ENCODE data around the gene KIF16B.
"Not testable (repeated sequence)": the region's sequence is repeated elsewhere in the genome, so short reads cannot be mapped to it uniquely, and the experiment has no call there.

The KIF16B gene

GRCh38 chr20:16595376-16595775 is 22.1 kb upstream of the KIF16B start:
- no peak for DNase-seq (ENCODE audit: low read depth)

DNA sequence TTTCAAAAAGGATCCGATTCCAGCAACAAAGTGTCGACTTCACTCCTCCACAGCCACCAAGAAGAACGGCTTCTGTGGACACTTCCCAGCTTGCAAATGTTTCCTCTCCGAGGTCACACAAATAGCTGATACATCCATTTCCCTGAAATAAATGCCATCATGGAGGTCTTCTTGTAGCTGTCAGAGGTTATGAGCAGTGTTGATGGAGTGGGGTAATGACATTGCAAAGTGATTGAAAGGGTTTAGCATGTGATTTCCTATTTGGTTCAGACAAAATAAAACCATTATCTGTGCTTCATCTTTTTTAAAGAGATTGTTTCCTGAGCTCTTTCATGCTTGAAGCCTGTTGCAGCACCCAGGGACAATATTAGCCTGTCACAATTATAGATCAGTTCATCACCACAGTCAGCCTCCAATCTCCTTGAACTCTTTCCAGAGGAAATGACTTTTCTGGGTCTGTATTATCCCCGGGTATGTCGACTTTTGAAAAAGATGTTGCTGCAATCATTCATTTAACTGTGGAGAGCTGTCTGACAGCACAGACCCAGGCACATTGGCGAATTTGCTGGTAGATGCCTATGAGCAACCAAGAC is 16.9 kb upstream of the KIF16B start:
- DNase-seq (ENCODE audit: low read depth): no peak

DNA sequence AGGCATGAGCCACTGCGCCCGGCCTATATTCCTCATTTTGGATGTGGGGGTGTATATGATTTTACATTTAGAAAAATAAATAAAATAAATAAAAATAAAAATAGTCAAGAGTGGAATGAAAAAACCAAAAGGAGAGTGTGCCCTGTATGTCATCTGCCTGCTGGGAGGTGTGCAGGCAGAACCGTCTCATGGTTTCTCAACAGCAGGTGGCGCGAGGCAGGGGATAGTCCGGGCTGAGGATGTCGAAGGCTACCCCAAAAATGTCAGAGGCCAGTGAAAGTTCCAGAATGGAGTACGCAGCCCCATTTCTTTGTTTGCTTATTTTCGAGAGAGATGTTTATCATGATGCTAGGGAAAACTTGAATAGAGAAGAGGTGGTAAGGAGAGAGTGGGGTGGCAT is 16.4 kb upstream of the KIF16B start:
- no peak for DNase-seq (ENCODE audit: low read depth)

- DNase-seq (ENCODE audit: low read depth): no peak
These were observed 15.0 kb upstream of the KIF16B start for GRCh38 chr20:16588241-16588640.

GRCh38 chr20:16587066-16587465 is 13.8 kb upstream of the KIF16B start:
- DNase-seq (ENCODE audit: low read depth): no peak

GRCh38 chr20:16583474-16583873 is 10.2 kb upstream of the KIF16B start:
- DNase-seq (ENCODE audit: low read depth): no peak

DNA sequence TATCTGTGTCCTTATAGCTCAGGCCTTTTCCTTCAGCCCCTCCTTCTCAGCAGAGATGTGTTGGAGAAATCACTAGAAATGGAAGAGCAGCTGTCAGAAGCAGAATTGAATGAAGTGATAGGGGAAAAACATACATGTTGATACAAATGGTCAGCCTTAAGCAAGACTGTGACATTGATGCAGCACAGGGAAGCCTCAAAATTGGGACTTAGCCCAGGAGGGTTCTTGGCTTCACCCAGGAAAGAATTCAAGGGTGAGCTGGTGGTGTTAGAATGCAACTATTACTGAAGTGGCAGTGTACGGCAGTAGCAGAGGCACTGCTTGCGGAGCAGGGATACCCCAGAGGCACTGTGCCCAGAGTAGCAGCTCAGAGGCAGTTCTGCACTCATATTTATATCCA is 8.0 kb upstream of the KIF16B start:
- DNase-seq (ENCODE audit: low read depth): no peak

GRCh38 chr20:16580620-16581019 is 7.4 kb upstream of the KIF16B start:
- DNase-seq (ENCODE audit: low read depth): no peak

DNA sequence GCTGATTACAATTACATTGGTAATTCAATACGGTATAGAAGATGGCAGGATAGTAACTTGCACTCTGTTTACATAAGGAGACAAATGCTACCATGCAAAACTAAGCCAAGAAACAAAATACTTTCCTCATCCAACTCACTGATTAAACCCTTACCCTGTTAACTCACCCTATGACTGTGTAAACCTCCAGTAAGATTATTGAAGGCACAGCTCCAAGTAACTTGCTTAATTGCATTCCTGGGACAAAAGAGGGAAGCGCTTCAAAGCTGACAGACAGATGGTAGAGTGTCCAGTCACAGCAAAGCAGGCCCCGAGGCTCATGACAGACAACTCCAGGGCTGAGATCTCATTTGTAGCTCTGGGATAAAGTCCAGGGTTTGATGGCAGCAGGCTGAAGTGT is 6.9 kb upstream of the KIF16B start:
- peak; percentile 67 for DNase-seq (ENCODE audit: low read depth)

GRCh38 chr20:16576219-16576618 is 3.0 kb upstream of the KIF16B start:
- DNase-seq (ENCODE audit: low read depth): no peak

- no peak for DNase-seq (ENCODE audit: low read depth)
These were observed 2.3 kb upstream of the KIF16B start for GRCh38 chr20:16575390-16576140.

DNA sequence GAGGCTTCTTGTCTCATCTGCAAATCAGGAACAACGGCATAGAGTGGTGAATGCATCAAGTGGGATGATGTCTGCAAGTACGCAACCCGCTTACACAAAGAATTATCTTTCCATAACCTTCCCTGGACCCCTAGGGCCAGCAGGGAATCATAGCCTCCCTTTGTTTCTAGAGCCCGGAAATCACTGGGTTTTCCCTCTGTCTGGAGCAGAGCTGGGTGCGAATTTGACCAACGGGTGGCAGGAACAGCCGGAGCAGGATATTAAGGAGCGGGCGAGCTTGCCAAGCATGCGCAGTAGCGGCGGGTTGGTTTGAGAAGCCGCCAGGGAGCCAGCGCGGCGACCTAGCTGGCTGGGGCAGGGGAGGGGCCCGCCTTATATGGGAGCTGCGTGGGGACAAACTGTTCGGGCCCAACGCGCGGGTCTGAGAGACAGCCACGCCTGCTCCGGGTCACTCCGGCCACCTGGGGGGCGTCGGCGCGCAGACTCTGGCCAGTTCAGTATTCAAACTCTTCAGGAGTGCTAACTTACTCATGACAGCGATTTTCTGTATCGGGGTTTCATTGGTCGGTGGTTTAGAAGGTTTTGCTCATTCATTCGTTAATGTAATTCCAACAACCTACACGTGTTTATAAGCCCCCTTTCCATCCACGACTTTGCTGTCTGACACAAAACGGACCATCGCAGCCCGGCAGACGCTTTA is 1.6 kb upstream of the KIF16B start:
- peak; percentile 31 for DNase-seq (ENCODE audit: low read depth)

DNA sequence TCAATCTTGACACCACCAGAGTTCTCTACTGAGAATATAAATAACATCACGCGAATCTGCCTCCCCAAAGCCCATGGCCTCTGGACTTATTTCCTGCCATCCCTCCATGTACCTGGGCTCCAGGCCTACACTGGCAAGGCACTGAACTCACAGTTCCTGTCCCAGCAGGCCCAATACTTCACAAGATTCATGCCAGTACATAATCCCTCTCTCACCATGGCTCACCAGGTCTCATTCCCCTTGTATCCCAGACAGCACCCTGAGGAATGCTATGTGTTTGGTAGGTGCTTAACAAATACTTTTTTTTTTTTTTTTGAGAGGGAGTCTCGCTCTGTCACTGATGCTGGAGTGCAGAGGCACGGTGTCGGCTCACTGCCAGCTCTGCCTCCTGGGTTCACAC is 1.9 kb downstream of the KIF16B start:
- DNase-seq (ENCODE audit: low read depth): no peak

DNA sequence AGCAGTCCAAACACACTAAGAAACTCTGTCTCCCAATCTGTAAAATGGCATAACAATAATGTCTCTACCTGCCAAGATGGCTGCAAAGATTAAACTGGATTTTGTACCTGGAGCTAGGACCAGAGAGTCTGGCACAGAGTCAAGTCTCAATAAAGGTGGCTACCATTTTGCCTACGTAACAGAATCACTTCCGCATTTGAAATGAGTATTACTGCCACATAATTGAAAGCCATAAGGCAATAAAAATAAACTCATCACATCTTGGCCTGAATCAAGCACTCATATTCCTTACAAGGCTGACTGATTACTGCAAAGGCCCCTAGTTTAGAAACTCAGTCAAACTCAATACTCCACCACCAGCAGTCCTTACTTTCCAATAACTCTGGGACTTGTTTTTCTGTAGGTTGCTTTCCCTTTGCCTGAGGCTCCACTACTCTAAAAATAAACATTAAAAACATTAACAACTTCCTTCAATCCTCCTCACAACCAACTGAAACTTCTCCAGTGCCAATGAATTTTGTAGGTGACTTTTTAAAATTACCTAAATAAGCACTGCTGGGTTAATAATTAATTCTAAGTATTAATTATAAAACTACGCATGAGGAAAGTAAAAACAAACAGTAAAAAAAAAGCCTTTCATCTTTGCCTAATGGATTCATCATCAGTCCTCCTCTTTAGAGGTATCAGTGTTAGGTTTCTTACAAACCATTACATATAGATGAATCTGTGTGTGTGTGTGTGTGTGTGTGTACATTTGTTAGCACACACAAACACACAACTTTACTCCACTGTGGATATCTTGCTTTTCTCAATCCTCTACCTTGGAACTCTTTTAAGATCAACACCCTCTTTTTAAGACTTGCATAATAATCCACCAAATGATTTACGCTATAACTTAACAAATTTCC is 3.7 kb downstream of the KIF16B start:
- DNase-seq (ENCODE audit: low read depth): no peak

DNA sequence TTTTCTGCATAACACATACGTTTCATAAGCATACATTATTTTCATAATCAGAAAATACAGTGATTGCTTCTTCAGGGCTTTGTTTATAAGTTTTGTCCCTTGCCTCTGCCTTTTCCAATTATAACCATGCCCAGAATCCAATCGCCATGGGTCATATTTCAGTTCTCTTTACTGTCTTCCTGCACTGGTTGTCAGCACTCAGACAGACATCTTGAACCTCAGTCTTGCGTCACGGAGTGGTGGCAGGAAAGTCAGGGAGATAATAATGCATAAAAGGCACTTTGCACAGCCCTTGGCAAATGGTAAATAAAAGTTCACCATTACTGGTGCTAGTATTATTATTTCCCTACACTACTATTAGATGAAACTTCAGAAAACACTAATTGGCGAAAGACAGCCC is 7.2 kb downstream of the KIF16B start:
- DNase-seq (ENCODE audit: low read depth): no peak

DNA sequence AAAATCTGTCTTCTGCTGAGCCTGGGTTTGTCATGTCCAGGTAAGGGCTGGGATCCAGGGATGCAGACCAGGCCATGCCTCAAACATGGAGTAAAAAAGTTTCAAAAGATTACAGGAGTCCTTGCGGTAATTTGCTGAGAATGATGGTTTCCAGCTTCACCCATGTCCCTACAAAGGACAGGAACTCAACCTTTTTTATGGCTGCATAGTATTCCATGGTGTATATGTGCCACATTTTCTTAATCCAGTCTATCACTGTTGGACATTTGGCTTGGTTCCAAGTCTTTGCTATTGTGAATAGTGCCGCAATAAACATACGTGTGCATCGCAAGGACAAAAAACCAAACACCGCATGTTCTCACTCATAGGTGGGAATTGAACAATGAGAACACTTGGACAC is 9.2 kb downstream of the KIF16B start:
- DNase-seq (ENCODE audit: low read depth): not testable (repeated sequence)

DNA sequence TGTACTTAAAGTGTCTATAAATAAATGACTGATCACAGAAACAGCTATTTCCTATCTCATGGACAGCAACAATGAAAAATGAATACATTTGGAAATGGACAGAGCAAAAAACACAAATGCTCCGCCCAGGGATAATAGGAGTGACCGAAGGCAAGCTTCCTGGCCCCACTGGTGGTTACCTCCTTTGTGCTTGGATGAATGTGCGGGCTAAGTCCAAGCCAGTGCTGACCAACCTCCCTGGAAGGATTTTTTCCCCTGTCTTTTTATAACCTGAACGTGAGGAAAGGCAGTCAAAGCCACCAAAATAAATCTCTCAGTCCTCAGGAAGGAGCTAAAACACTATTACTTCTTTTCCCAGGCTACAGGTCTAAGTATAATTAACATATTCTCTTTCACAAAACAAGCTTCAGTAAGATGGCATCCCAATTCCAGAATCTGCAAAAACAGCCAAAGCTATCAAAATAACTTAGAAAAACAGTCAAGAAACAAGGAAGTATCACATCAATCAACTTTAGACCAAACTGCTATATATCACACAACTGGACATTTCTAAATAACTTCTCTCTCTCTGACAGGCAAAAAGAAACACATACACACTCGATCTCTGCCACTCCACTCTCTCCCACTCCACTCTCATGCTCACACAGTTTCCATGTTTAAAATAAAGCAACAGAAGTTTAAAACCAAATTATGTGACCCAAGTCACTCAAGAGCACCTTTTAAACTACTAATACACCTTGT is 10.0 kb downstream of the KIF16B start:
- DNase-seq (ENCODE audit: low read depth): no peak

DNA sequence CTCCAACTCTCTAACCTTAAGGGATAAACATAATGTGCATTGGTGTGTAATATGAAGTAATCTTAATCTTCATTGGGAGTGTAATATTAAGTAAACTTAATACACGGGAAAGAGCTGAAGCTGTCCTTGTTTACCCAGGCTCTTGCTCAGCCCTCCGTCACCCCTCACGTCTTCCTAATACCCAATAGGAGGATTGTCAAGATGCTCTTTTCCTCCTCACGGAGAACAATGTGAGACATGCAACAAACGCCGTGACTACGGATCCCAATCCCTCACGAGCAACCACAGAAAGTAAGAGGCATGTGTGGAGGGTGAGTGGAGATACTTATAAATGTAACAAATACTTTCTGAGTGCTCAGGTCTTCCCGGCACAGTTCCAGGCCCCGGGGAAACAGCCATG is 11.0 kb downstream of the KIF16B start:
- no peak for DNase-seq (ENCODE audit: low read depth)

- no peak for DNase-seq (ENCODE audit: low read depth)
These were observed 12.6 kb downstream of the KIF16B start for GRCh38 chr20:16560661-16561060.

DNA sequence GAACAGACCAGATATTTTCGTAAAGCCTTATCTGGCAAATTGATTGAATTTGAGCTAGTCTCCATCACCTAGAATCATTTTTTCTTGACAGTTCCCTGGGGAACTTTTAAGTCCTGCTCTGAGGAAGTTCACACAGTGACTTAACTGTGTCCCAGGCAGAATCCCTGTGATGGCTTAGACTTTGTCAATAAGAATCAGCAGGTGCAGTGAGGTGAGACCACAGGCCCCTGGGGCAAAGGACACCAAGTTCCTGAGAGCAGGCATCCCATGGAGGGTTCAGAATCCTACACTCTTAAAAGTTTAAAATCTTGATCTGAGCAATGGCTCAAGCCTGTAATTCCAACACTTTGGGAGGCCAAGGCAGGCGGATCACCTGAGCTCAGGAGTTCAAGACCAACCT is 13.0 kb downstream of the KIF16B start:
- DNase-seq (ENCODE audit: low read depth): no peak

DNA sequence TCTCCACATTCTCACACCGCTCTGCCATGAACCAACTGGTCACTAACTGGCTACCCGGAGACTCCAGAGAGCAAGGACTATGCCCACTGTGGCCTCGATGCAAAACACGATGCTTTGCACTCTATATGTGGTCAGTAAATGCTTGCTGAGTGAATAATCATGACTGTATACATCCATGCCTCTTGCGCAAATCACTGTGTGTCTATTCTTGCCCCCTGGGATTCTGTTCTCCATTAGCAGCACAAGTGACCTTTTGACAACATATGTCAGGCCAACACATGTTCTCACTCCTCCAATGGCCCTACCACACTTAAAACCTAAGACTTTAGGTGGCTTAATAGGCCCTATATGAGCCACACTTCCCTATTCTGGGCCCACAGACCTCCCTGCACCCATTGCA is 16.9 kb downstream of the KIF16B start:
- no peak for DNase-seq (ENCODE audit: low read depth)

GRCh38 chr20:16555754-16556153 is 17.5 kb downstream of the KIF16B start:
- no peak for DNase-seq (ENCODE audit: low read depth)
